Ishikawa (cell line): ENCODE results near the gene TVP23B.

Experiments used
- EP300 ChIP-seq: IDR thresholded peaks from 2 replicates; pipeline ENCODE4 v1.6.1; 2012; ENCODE audit warnings: borderline replicate concordance
- TAF1 ChIP-seq: IDR thresholded peaks from 2 replicates; pipeline ENCODE4 v1.6.1; 2012; ENCODE audit warnings: low read depth, mild to moderate bottlenecking

DNA sequence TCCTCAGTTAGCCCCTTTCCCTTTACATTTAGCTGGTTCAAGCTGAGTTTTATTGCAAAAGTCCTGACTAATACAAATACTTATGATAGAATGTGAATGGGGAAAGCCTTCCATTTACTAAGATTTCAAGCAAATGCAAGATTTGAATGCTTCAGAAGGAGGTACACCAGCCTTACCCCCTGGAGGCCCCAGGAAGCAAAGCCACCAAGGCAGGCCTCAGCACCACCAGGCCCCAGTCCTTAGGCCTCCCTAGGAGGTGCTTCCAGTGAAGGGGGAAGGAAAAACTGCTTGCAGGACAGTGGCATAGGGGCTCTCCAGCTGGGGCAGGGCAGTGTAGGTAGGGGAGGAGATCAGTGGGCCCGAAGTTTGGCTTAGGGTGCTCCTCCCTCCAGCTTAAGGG lies 69.7 kb downstream of the TVP23B start:
- TF ChIP-seq TAF1: no peak
- TF ChIP-seq EP300: no peak
